Psoas muscle (tissue), 8 donors: ENCODE data around the gene HRC. TPM values are rescaled to one million over a fixed set of nuclear protein-coding genes. Genes with fewer than 3 reads are reported as not detected.

Experiments
- ATAC-seq, 4 donors: fragments of 200-7000 bp; cut with Tn5 transposase; one replicate each; pipeline ENCODE4 v1.9.1; 2020; ENCODE audit warnings: moderate library complexity in 3 of 4, mild to moderate bottlenecking in 2 of 4
- DNase-seq, 2 donors: peaks; one replicate each; pipeline ENCODE4 v3.0.0-alpha.2; 2020
- H3K27ac ChIP-seq: fragments of 200-600 bp; one replicate; pipeline ENCODE4 v1.8.0; 2022
- H3K27me3 ChIP-seq, 3 donors: fragments of 200-600 bp in 1 of 3; one replicate each; pipeline versions ENCODE4 v1.6.1 to v1.8.0; 2013 to 2022; ENCODE audit warnings: low read length in 2 of 3, mild to moderate bottlenecking in 2 of 3, moderate library complexity in 1 of 3; ENCODE audit not compliant: insufficient read depth in 3 of 3
- H3K36me3 ChIP-seq, 2 donors: fragments of 200-600 bp in 1 of 2; one replicate each; pipeline versions ENCODE4 v1.6.1 to v1.8.0; 2013 to 2022; ENCODE audit warnings: low read depth in 1 of 2, mild to moderate bottlenecking in 1 of 2, moderate library complexity in 1 of 2; ENCODE audit not compliant: insufficient read depth in 1 of 2
- H3K4me1 ChIP-seq: fragments of 200-600 bp; one replicate; pipeline ENCODE4 v1.8.0; 2022
- H3K4me3 ChIP-seq: fragments of 200-600 bp; one replicate; pipeline ENCODE4 v1.8.0; 2022; ENCODE audit warnings: mild to moderate bottlenecking
- H3K9me3 ChIP-seq: fragments of 200-600 bp; one replicate; pipeline ENCODE4 v1.8.0; 2022
- WGBS, 3 donors: extraction: QIAGEN DNeasy Blood & Tissue Kit; methylation state at CpG; one replicate each; pipeline versions ENCODE4 v1.1.6 to v1.1.7; 2013; 5-methylcytosine and 5-hydroxymethylcytosine counted together
- intact Hi-C, 2 donors: fragments of 100-400 bp; cut with DNase I; formaldehyde crosslinking; loops; one replicate each; pipeline versions ENCODE4 v1.11.0 to v1.14.2; 2022
- polyA plus RNA-seq, 3 donors: library from polyadenylated mRNA; stranded (reverse); fragments of 200-250 nt; gene quantifications; one replicate each; pipeline ENCODE4 v1.2.3, GENCODE V29; 2013
- total RNA-seq, 4 donors: library from RNA; stranded (reverse); fragmentation: NEBNext Ultra II Directional in 2 of 4; extraction: Animal tissue kit (Norgen Biotek cat#: 25700) in 2 of 4; gene quantifications; one replicate each; pipeline versions ENCODE4 v1.2.1 to v1.2.4, GENCODE V29; 2021 to 2023
- TF ChIP-seq, protein P1 (sequence below): fragments of 200-600 bp; IDR thresholded peaks from one replicate; pipeline ENCODE4 v1.8.0; 2022; ENCODE audit warnings: antibody characterized with exemption
- donor health status: healthy with polysubstance abuse.
- donor health status: DM: no; HTN: no; CAD: no; lungs with moderate emphysema.
- donor health status: Bipolar disorder and iron deficiency.
- donor health status: healthy.
- donor health status: DM: yes; HTN: yes; CAD: no.
- donor health status: DM: no; HTN: no; CAD: no.
- donor health status: DM: no; HTN: no; CAD: no.
- donor health status: DM: yes; HTN: yes; CAD: no.

HRC gene
- total and polyA plus RNA-seq, 7 donors = 32.9 to 405 (median 250) TPM

DNA sequence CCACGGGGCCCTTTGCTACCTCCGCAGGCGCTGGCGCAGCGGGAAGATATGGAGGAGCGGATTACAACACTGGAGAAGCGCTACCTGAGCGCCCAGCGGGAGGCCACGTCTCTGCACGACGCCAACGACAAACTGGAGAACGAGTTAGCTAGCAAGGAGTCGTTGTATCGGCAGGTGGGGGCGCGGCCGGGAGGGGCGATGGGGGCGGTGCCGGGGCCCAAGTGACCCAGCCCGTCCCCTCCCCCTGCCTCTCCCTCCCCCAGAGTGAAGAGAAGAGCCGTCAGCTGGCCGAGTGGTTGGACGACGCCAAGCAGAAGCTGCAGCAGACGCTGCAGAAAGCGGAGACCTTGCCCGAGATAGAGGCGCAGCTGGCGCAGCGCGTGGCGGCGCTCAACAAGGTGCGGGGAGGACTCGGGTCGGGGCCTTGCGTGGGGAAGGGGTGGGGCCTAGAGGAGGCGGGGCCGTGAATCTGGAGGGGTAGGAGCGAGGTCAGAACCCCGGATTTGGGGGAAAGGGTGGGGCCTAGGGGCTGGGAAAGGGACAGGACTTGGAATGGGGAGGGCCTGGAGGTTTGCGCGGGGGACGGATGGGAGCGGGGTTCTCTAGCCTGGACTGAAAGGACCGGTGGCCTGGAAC, 22.1 kb downstream of the HRC start:
- WGBS, 3 donors = 18 to 24% (median 22%) methylated on average over 41 to 49 of the region's 49 CpGs
- H3K4me3 ChIP-seq = peak overlapping the region; percentile 52
- DNase-seq = peak in 1 of 2 donors; percentile 56

DNA sequence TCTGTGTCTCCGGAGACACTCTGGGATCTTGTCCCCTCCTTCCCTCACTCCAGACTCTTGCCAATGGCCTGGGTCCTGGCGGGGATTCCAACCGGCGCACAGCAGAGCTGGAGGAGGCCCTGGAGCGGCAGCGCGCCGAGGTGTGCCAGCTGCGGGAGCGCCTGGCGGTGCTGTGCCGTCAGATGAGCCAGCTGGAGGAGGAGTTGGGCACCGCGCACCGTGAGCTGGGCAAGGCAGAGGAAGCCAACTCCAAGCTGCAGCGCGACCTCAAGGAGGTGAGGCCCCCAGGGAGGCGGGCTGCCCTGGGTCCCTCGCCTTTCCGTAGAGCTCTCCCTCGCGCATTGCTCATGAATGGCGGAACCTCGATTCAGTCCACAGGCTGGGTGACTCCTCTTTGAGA, 24.9 kb downstream of the HRC start:
- peaks cover 22% of the 10 kb centered on the region for H3K4me1 ChIP-seq
- TF ChIP-seq, protein P1, sequence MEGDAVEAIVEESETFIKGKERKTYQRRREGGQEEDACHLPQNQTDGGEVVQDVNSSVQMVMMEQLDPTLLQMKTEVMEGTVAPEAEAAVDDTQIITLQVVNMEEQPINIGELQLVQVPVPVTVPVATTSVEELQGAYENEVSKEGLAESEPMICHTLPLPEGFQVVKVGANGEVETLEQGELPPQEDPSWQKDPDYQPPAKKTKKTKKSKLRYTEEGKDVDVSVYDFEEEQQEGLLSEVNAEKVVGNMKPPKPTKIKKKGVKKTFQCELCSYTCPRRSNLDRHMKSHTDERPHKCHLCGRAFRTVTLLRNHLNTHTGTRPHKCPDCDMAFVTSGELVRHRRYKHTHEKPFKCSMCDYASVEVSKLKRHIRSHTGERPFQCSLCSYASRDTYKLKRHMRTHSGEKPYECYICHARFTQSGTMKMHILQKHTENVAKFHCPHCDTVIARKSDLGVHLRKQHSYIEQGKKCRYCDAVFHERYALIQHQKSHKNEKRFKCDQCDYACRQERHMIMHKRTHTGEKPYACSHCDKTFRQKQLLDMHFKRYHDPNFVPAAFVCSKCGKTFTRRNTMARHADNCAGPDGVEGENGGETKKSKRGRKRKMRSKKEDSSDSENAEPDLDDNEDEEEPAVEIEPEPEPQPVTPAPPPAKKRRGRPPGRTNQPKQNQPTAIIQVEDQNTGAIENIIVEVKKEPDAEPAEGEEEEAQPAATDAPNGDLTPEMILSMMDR = no peak
- H3K36me3 ChIP-seq = no peaks in the 10 kb centered on the region
- peak in 1 of 2 donors; percentile 76 for DNase-seq
- peak in 3 of 4 donors; percentile 13 to 37 (median 34) for ATAC-seq
- H3K27me3 ChIP-seq = no peaks in the 10 kb centered on the region
- H3K9me3 ChIP-seq = no peaks in the 10 kb centered on the region
- no peak overlapping the region for H3K27ac ChIP-seq
- no peak overlapping the region for H3K4me3 ChIP-seq
- WGBS, 3 donors = 69 to 72% (median 69%) methylated on average over 24 of the region's 24 CpGs
- intact Hi-C loops = no loop called here

More for the DNA sequence above, 22.1 kb downstream of the HRC start:
- intact Hi-C loops = no loop called here
- ATAC-seq = peak in 3 of 4 donors; percentile 2 to 17 (median 13)
- Histone ChIP-seq H3K9me3 (no peaks in the 10 kb centered on the region), H3K36me3 (no peaks in the 10 kb centered on the region), H3K27ac (no peak overlapping the region), H3K27me3 (no peaks in the 10 kb centered on the region), H3K4me1 (peaks cover 22% of the 10 kb centered on the region)
- TF ChIP-seq, protein P1 = no peak

DNA sequence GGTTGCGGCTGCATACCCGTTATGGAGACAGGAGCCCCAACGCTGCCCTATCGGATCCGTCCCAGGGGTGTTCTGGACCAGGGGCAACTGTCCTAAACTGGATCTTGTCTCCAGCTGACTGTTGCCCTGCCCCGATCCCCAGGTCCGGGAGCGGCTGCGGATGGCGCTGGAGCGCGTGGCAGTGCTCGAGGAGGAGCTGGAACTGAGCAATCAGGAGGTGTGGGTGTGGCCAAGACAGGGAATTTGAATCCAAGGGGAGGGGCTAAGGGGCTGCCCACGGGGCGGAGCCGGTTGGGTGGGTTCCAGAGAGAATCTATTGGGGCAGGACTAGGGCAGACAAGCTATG, 26.0 kb downstream of the HRC start:
- Histone ChIP-seq H3K27ac (no peak overlapping the region), H3K9me3 (no peaks in the 10 kb centered on the region), H3K36me3 (no peaks in the 10 kb centered on the region), H3K4me3 (no peak overlapping the region), H3K4me1 (peaks cover 19% of the 10 kb centered on the region), H3K27me3 (no peaks in the 10 kb centered on the region)
- no peak for ATAC-seq
- WGBS, 3 donors = 40 to 74% (median 69%) methylated on average over 16 of the region's 16 CpGs
- TF ChIP-seq, protein P1 = no peak
- no peak for DNase-seq
- intact Hi-C loops = no loop called here

DNA sequence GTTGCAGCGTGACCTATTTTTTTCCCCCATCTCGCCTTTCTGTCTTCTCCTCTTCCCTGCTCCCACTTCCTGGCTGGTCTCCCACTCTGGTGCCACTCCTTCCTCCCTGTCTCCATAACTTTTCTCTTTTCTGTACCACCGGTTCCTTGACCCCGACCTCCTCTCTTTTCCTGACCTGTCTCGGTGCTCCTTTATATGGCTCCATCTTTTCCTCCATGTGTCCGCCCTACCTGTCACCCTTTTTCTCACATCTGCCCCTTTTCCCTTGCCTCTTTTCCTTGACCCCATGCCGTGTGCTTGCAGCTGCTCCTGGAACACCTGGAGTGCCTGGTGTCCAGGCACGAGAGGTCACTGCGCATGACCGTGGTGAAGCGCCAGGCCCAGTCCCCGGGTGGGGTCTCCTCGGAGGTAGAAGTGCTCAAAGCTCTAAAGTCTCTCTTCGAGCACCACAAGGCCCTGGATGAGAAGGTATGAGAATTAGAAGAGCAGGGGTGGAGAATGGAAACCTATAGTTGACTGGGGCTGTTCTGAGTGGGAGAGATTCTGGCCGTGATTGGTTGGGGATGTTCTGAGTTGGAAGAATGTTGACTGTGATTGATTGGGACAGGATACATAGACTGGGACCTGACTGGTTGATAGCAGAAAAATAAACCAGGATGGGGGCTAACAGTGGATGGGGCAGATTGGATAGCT, 26.5 kb downstream of the HRC start:
- Histone ChIP-seq H3K36me3 (no peaks in the 10 kb centered on the region), H3K4me3 (peak overlapping the region; percentile 33), H3K9me3 (no peaks in the 10 kb centered on the region), H3K27ac (peak overlapping the region; percentile 27), H3K27me3 (no peaks in the 10 kb centered on the region), H3K4me1 (peaks cover 14% of the 10 kb centered on the region)
- ATAC-seq (no peak), DNase-seq (no peak)
- TF ChIP-seq, protein P1 = no peak
- WGBS, 3 donors = 41 to 63% (median 56%) methylated on average over 15 of the region's 15 CpGs
- intact Hi-C loops = no loop called here
